ACC112 (cell line): ENCODE results near the gene FCAR.
"Not testable (repeated sequence)": the region's sequence is repeated elsewhere in the genome, so short reads cannot be mapped to it uniquely, and the experiment has no call there.

ENCODE experiments used
- H2AFZ ChIP-seq: fragments of 200-600 bp; sonication (generic); one replicate; pipeline ENCODE4 v1.6.0; 2017; ENCODE audit warnings: antibody characterized with exemption, low read length; ENCODE audit not compliant: unreplicated experiment
- H3K27ac ChIP-seq: fragments of 200-600 bp; sonication (generic); 2 replicates; pipeline ENCODE4 v1.5.1; 2014; ENCODE audit warnings: low read depth, mild to moderate bottlenecking, antibody characterized with exemption, low read length, moderate library complexity
- H3K27me3 ChIP-seq: fragments of 200-600 bp; sonication (generic); 2 replicates; pipeline ENCODE4 v1.6.1; 2014; ENCODE audit warnings: mild to moderate bottlenecking, antibody characterized with exemption, low read length, moderate library complexity, mixed read lengths; ENCODE audit not compliant: insufficient read depth
- H3K36me3 ChIP-seq: fragments of 200-600 bp; sonication (generic); 2 replicates; pipeline ENCODE4 v1.6.1; 2016; ENCODE audit warnings: mild to moderate bottlenecking, antibody characterized with exemption, low read length, moderate library complexity, mixed read lengths; ENCODE audit not compliant: insufficient read depth
- H3K4me1 ChIP-seq: fragments of 200-600 bp; sonication (generic); one replicate; pipeline ENCODE4 v1.6.1; 2016; ENCODE audit warnings: low read length, mixed read lengths; ENCODE audit not compliant: insufficient read depth, unreplicated experiment, control insufficient read depth
- H3K4me3 ChIP-seq: fragments of 200-600 bp; sonication (generic); 2 replicates; pipeline ENCODE4 v1.5.1; 2014; ENCODE audit warnings: mild to moderate bottlenecking, low read depth, low read length
- H3K79me2 ChIP-seq: fragments of 200-600 bp; sonication (generic); one replicate; pipeline ENCODE4 v1.6.0; 2016; ENCODE audit warnings: low read length; ENCODE audit not compliant: control insufficient read depth, unreplicated experiment, insufficient read depth

The FCAR gene

DNA sequence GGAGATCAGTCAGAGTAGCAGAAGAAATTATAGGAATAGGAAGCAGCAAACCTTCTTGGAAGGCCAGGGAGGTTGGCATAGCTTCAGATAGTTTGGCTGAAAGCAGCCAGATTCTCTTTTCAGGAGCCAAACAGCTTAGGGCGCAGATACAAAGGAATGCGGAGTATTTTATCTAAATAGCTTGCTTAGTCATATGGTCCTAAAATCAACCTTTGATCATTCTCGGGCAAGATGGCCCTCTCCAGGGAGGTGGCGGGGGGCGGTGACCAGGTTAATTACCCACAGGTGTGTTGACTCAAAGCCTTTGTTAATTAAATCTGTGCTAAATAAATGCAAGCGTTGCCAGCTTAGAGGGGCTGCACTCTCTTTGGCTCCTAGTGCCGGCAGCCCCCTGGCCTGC is 19.4 kb downstream of the FCAR start:
- Histone ChIP-seq H3K27ac (no peak overlapping the region), H3K4me3 (no peak overlapping the region), H2AFZ (no peak overlapping the region), H3K4me1 (no peaks in the 10 kb centered on the region), H3K36me3 (no peaks in the 10 kb centered on the region), H3K79me2 (no peaks in the 10 kb centered on the region), H3K27me3 (no peaks in the 10 kb centered on the region)

GRCh38 chr19:54894106-54894505 is 20.1 kb downstream of the FCAR start:
- H3K27ac ChIP-seq, H3K4me1 ChIP-seq, H2AFZ ChIP-seq, H3K36me3 ChIP-seq, H3K27me3 ChIP-seq, H3K4me3 ChIP-seq, H3K79me2 ChIP-seq: not testable (repeated sequence)

DNA sequence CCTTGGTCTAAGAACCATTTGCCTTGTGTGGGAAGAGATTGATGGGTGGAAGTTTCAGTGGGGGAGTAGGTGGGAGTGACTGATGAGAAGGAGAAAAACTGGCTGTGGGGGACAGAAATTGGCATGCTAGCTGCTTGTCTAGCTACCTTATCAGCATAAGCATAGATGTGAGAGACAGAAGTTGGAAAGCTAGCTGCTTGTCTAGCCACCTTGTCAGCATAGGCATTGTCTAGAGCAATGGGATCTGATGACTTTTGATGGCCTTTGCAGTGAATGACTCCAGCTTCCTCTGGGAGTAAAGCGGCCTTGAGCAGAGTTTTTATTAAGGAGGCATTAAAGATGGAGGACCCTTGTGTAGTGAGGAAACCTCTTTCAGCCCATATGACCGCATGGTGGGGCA is 22.0 kb downstream of the FCAR start:
- Histone ChIP-seq H3K27me3 (no peaks in the 10 kb centered on the region), H3K79me2 (no peaks in the 10 kb centered on the region), H3K36me3 (no peaks in the 10 kb centered on the region), H3K4me3 (no peak overlapping the region), H2AFZ (no peak overlapping the region), H3K27ac (no peak overlapping the region), H3K4me1 (no peaks in the 10 kb centered on the region)

DNA sequence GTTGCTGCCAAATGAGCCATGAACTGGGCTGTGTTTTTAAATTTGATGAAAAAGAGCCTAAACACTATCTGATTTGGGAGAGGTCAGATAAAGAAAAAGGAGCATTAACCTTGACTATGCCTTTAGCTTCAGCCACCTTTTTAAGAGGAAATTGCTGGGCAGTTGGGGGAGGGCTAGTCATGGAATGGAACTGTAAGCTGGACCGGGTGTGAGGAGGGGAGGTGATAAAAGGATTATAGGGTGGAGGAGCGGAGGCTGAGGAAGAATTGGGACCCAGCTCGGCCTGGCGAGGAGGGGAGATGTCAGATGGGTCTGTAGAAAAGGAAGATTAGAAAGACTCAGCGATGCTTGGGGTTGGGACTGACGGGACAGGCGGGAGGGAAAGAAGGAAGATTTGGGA is 24.6 kb downstream of the FCAR start:
- H3K79me2 ChIP-seq, H3K27ac ChIP-seq, H3K27me3 ChIP-seq, H3K4me1 ChIP-seq, H2AFZ ChIP-seq, H3K36me3 ChIP-seq, H3K4me3 ChIP-seq: not testable (repeated sequence)

- not testable (repeated sequence) for H3K4me3 ChIP-seq, H3K36me3 ChIP-seq, H3K27ac ChIP-seq, H3K4me1 ChIP-seq, H2AFZ ChIP-seq, H3K79me2 ChIP-seq, H3K27me3 ChIP-seq
These were observed 25.6 kb downstream of the FCAR start for GRCh38 chr19:54899646-54900045.

- H2AFZ ChIP-seq, H3K27ac ChIP-seq, H3K27me3 ChIP-seq, H3K4me3 ChIP-seq, H3K36me3 ChIP-seq, H3K79me2 ChIP-seq, H3K4me1 ChIP-seq: not testable (repeated sequence)
These were observed 27.1 kb downstream of the FCAR start for GRCh38 chr19:54901153-54901552.

GRCh38 chr19:54902061-54902460 is 28.0 kb downstream of the FCAR start:
- Histone ChIP-seq H3K4me3 (no peak overlapping the region), H2AFZ (no peak overlapping the region), H3K36me3 (no peaks in the 10 kb centered on the region), H3K79me2 (no peaks in the 10 kb centered on the region), H3K27ac (no peak overlapping the region), H3K27me3 (no peaks in the 10 kb centered on the region), H3K4me1 (no peaks in the 10 kb centered on the region)

DNA sequence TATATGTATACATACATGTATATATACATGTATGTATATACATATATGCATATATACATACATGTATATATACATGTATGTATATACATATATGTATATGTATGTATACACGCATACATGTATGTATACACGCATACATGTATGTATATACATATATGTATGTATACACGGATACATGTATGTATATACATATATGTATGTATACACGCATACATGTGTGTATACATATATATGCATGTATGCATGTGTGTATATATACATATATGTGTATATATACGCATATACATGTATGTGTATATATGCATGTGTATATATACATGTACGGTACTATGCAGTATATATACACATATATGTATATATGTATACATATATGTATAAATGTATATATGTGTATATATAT is 29.3 kb downstream of the FCAR start:
- no peaks in the 10 kb centered on the region for H3K27me3 ChIP-seq
- no peaks in the 10 kb centered on the region for H3K4me1 ChIP-seq
- H3K36me3 ChIP-seq, result no peaks in the 10 kb centered on the region
- no peak overlapping the region for H2AFZ ChIP-seq
- H3K27ac ChIP-seq, result no peak overlapping the region
- no peaks in the 10 kb centered on the region for H3K79me2 ChIP-seq
- H3K4me3 ChIP-seq, result no peak overlapping the region

GRCh38 chr19:54904261-54904660 is 30.2 kb downstream of the FCAR start:
- not testable (repeated sequence) for H3K27me3 ChIP-seq, H3K4me1 ChIP-seq

GRCh38 chr19:54905421-54905802 is 31.4 kb downstream of the FCAR start:
- Histone ChIP-seq H3K79me2 (no peaks in the 10 kb centered on the region), H2AFZ (no peak overlapping the region), H3K36me3 (no peaks in the 10 kb centered on the region), H3K27me3 (no peaks in the 10 kb centered on the region), H3K4me3 (no peak overlapping the region), H3K4me1 (no peaks in the 10 kb centered on the region), H3K27ac (no peak overlapping the region)

More at GRCh38 chr19:54904261-54904660, 30.2 kb downstream of the FCAR start:
- H3K27ac ChIP-seq, H3K36me3 ChIP-seq, H3K79me2 ChIP-seq, H2AFZ ChIP-seq, H3K4me3 ChIP-seq: not testable (repeated sequence)

- H3K4me3 ChIP-seq, result no peak within 1 kb of the TSS
- H3K27me3 ChIP-seq, result no peaks in the 10 kb centered on the region
- no peaks in the 10 kb centered on the region for H3K79me2 ChIP-seq
- H3K36me3 ChIP-seq, result no peaks in the 10 kb centered on the region
- H2AFZ ChIP-seq, result no peak within 1 kb of the TSS
- no peak within 1 kb of the TSS for H3K27ac ChIP-seq
- H3K4me1 ChIP-seq, result no peaks in the 10 kb centered on the region
These were observed 31.9 kb downstream of the FCAR start, which contains the start of gene NCR1 for GRCh38 chr19:54905803-54906511. Gene NCR1 (plus strand): TSS chr19:54906148. CDS start chr19:54906188, 40 bp downstream.
